GM23338 (cell line): ENCODE data around the gene RARRES2. TPM values are rescaled to one million over a fixed set of nuclear protein-coding genes. Genes with fewer than 3 reads are reported as not detected.
"Not testable (repeated sequence)": the region's sequence is repeated elsewhere in the genome, so short reads cannot be mapped to it uniquely, and the experiment has no call there.

Experiments used
- ATAC-seq: fragments of 200-7000 bp; cut with Tn5 transposase; 3 replicates; pipeline ENCODE4 v1.9.1; 2020
- DNase-seq: peaks from one replicate; pipeline ENCODE4 v3.0.0-alpha.2; 2015; ENCODE audit warnings: low spot score
- H2AFZ ChIP-seq: fragments of 200-600 bp; sonication (generic); 2 replicates; pipeline ENCODE4 v1.8.0; 2016; ENCODE audit warnings: antibody characterized with exemption, mild to moderate bottlenecking, moderate library complexity
- H3F3A ChIP-seq: fragments of 200-600 bp; sonication (generic); replicated peaks from 2 replicates; pipeline ENCODE4 v1.8.0; 2017; ENCODE audit warnings: antibody characterized with exemption, mixed run types, low read depth
- H3K27ac ChIP-seq: fragments of 200-600 bp; sonication (generic); 2 replicates; pipeline ENCODE4 v1.6.1; 2016; ENCODE audit warnings: low read depth
- H3K27me3 ChIP-seq: fragments of 200-600 bp; sonication (generic); 2 replicates; pipeline ENCODE4 v1.8.0; 2016; ENCODE audit warnings: mild to moderate bottlenecking, mixed run types, moderate library complexity; ENCODE audit not compliant: insufficient read depth
- H3K36me3 ChIP-seq: fragments of 200-600 bp; sonication (generic); 2 replicates; pipeline ENCODE4 v1.8.0; 2016; ENCODE audit warnings: mild to moderate bottlenecking; ENCODE audit not compliant: insufficient read depth
- H3K4me1 ChIP-seq: fragments of 200-600 bp; sonication (generic); 2 replicates; pipeline ENCODE4 v1.8.0; 2016; ENCODE audit warnings: mild to moderate bottlenecking, moderate library complexity; ENCODE audit not compliant: insufficient read depth
- H3K4me2 ChIP-seq: fragments of 200-600 bp; sonication (generic); 2 replicates; pipeline ENCODE4 v1.7.1; 2017; ENCODE audit warnings: mixed run types
- H3K4me3 ChIP-seq: fragments of 200-600 bp; sonication (generic); 2 replicates; pipeline ENCODE4 v1.6.1; 2016; ENCODE audit warnings: mixed run types
- H3K79me2 ChIP-seq: fragments of 200-600 bp; sonication (generic); replicated peaks from 2 replicates; pipeline ENCODE4 v1.8.0; 2017; ENCODE audit warnings: mild to moderate bottlenecking; ENCODE audit not compliant: insufficient read depth
- H3K9me2 ChIP-seq: fragments of 200-600 bp; sonication (generic); 2 replicates; pipeline ENCODE4 v1.8.0; 2017; ENCODE audit not compliant: insufficient read depth
- H4K20me1 ChIP-seq: fragments of 200-600 bp; sonication (generic); replicated peaks from 2 replicates; pipeline ENCODE4 v1.8.0; 2017; ENCODE audit warnings: mild to moderate bottlenecking; ENCODE audit not compliant: insufficient read depth
- H3K27ac Mint-ChIP-seq: 2 replicates; pipeline ENCODE4 v1.8.0; 2020; ENCODE audit warnings: inconsistent platforms, mild to moderate bottlenecking, moderate library complexity, mixed read lengths
- H3K27me3 Mint-ChIP-seq: 3 replicates; pipeline ENCODE4 v1.8.0; 2022; ENCODE audit warnings: low read depth, mild to moderate bottlenecking, moderate library complexity, mixed read lengths, inconsistent platforms; ENCODE audit not compliant: insufficient read depth, poor library complexity
- H3K36me3 Mint-ChIP-seq: 3 replicates; pipeline ENCODE4 v1.8.0; 2021; ENCODE audit warnings: low read depth, mild to moderate bottlenecking, inconsistent platforms, moderate library complexity, mixed read lengths
- H3K4me1 Mint-ChIP-seq: 3 replicates; pipeline ENCODE4 v1.8.0; 2020; ENCODE audit warnings: mild to moderate bottlenecking, inconsistent platforms, mixed read lengths
- H3K4me3 Mint-ChIP-seq: 3 replicates; pipeline ENCODE4 v1.8.0; 2021; ENCODE audit warnings: moderate library complexity, mild to moderate bottlenecking, inconsistent platforms, mixed read lengths
- H3K9me3 Mint-ChIP-seq: 3 replicates; pipeline ENCODE4 v1.8.0; 2020; ENCODE audit warnings: moderate library complexity, mild to moderate bottlenecking, inconsistent platforms, mixed read lengths
- CREB1 ChIP-seq: fragments of 250-450 bp; sonication (Bioruptor Pico); IDR thresholded peaks from 2 replicates; pipeline ENCODE4 v1.5.0; 2020; ENCODE audit warnings: low read depth, mild to moderate bottlenecking, moderate library complexity
- ZNF114 ChIP-seq: fragments of 250-450 bp; sonication (Bioruptor Pico); IDR thresholded peaks from 2 replicates; pipeline ENCODE4 v1.5.0; 2020; ENCODE audit warnings: mild to moderate bottlenecking, moderate library complexity
- ZNF462 ChIP-seq: fragments of 250-450 bp; sonication (Bioruptor Pico); IDR thresholded peaks from 2 replicates; pipeline ENCODE4 v1.5.0; 2020; ENCODE audit warnings: mild to moderate bottlenecking, moderate library complexity
- polyA plus RNA-seq: library from polyadenylated mRNA; unstranded; fragments of >200 nt; fragmentation: Nextera tagmentation; extraction: Ambion mirVana; gene quantifications from 2 replicates; pipeline ENCODE4 v1.2.1, GENCODE V29; 2016
- total RNA-seq: library from RNA; depleted of rRNA; stranded (reverse); fragments of >200 nt; shearing (Covaris generic); gene quantifications from 2 replicates; pipeline ENCODE4 v1.2.3, GENCODE V29; 2014

The RARRES2 gene
- total and polyA plus RNA-seq, 2 experiments from 2014 or later: 169 to 314 TPM

- TF ChIP-seq ZNF462 (CRISPR knock-in tag): no peak
These were observed 28.0 kb downstream of the RARRES2 start (continued) for GRCh38 chr7:150313367-150313809.

- Mint-ChIP-seq H3K4me1 (peaks cover 27% of the 10 kb centered on the region), H3K9me3 (peaks cover 11% of the 10 kb centered on the region), H3K27me3 (peaks cover 23% of the 10 kb centered on the region)
- peak overlapping the region; percentile 67; the same call in 1 of the 2 replicates for H3K4me2 ChIP-seq
- not testable (repeated sequence) for H3K9me2 ChIP-seq, H3K4me3 ChIP-seq, H3K27me3 ChIP-seq, H3K27ac ChIP-seq, H3F3A ChIP-seq, H3K27ac Mint-ChIP-seq, H3K36me3 ChIP-seq, H3K36me3 Mint-ChIP-seq, H3K79me2 ChIP-seq, H4K20me1 ChIP-seq, ATAC-seq, H3K4me3 Mint-ChIP-seq, DNase-seq, H2AFZ ChIP-seq
- peaks cover 47% of the 10 kb centered on the region for H3K4me1 ChIP-seq
These were observed 28.6 kb downstream of the RARRES2 start for GRCh38 chr7:150312649-150313366.

- peaks cover 21% of the 10 kb centered on the region for H3K4me1 Mint-ChIP-seq
- H3F3A ChIP-seq: no peaks in the 10 kb centered on the region; the same call in 1 of the 2 replicates
- peaks cover 38% of the 10 kb centered on the region for H3K4me1 ChIP-seq
- H3K27ac ChIP-seq: no peak overlapping the region
- H3K9me2 ChIP-seq: no peaks in the 10 kb centered on the region
- peaks cover 32% of the 10 kb centered on the region for H3K27me3 Mint-ChIP-seq
- H2AFZ ChIP-seq: no peak overlapping the region
- no peak overlapping the region for H3K4me3 Mint-ChIP-seq
- peaks cover 13% of the 10 kb centered on the region for H3K36me3 Mint-ChIP-seq
- no peak overlapping the region for H3K27ac Mint-ChIP-seq
- no peaks in the 10 kb centered on the region for H3K36me3 ChIP-seq
- no peaks in the 10 kb centered on the region for H3K79me2 ChIP-seq
- no peaks in the 10 kb centered on the region for H4K20me1 ChIP-seq
- peak overlapping the region; percentile 46; the same call in 1 of the 2 replicates for H3K4me2 ChIP-seq
- ATAC-seq (no peak), DNase-seq (no peak)
- H3K27me3 ChIP-seq: 0 out of 2 replicates have a peak, but pooled peaks cover 3% of the 10 kb centered on the region
- H3K9me3 Mint-ChIP-seq: peaks cover 21% of the 10 kb centered on the region
- H3K4me3 ChIP-seq: peak overlapping the region; percentile 2; the same call in 1 of the 2 replicates
- TF ChIP-seq CREB1 (CRISPR knock-in tag) (no peak), ZNF114 (CRISPR knock-in tag) (no peak), ZNF462 (CRISPR knock-in tag) (no peak)
These were observed 29.7 kb downstream of the RARRES2 start for GRCh38 chr7:150311711-150312110.
